Sigmoid colon (tissue), 7 donors: ENCODE results near the gene TEAD2. TPM values are rescaled to one million over a fixed set of nuclear protein-coding genes. Genes with fewer than 3 reads are reported as not detected.

ENCODE experiments used
- DNase-seq: peaks from one replicate; pipeline ENCODE4 v3.0.0-alpha.2; 2019
- H3K27ac ChIP-seq, 4 donors: fragments of 200-600 bp; sonication (generic); one replicate each; pipeline ENCODE4 v1.5.1; 2016 to 2019; ENCODE audit warnings: mild to moderate bottlenecking in 1 of 4
- H3K27me3 ChIP-seq, 3 donors: fragments of 200-600 bp; sonication (generic); one replicate each; pipeline ENCODE4 v1.5.1; 2019; ENCODE audit warnings: mild to moderate bottlenecking in 1 of 3
- H3K36me3 ChIP-seq, 4 donors: fragments of 200-600 bp; sonication (generic); one replicate each; pipeline ENCODE4 v1.5.1; 2016 to 2019
- H3K4me1 ChIP-seq, 4 donors: fragments of 200-600 bp; sonication (generic); one replicate each; pipeline ENCODE4 v1.5.1; 2017 to 2019
- H3K4me3 ChIP-seq, 4 donors: fragments of 200-600 bp; sonication (generic); one replicate each; pipeline ENCODE4 v1.5.1; 2017 to 2019; ENCODE audit warnings: mild to moderate bottlenecking in 2 of 4, moderate library complexity in 1 of 4
- H3K9me3 ChIP-seq, 4 donors: fragments of 200-600 bp in 3 of 4; sonication (generic) in 3 of 4; one replicate each; pipeline versions ENCODE4 v1.5.1 to v1.6.1; 2013 to 2019
- CTCF ChIP-seq, 4 experiments: fragments of 450-650 bp in 3 of 4; fragments of 200-600 bp in 1 of 4; IDR thresholded peaks; one replicate each; pipeline ENCODE4 v1.5.1; 2016 to 2019; ENCODE audit warnings: antibody characterized with exemption in 4 of 4, mild to moderate bottlenecking in 3 of 4, moderate library complexity in 2 of 4
- EP300 ChIP-seq, 4 donors: sonication (generic); formaldehyde crosslinking; IDR thresholded peaks; one replicate each; pipeline ENCODE4 v1.6.1; 2017; ENCODE audit warnings: antibody characterized with exemption in 4 of 4
- POLR2A ChIP-seq, 2 donors: fragments of 450-650 bp; IDR thresholded peaks; one replicate each; pipeline ENCODE4 v1.6.1; 2016; ENCODE audit warnings: antibody characterized with exemption in 2 of 2, mild to moderate bottlenecking in 2 of 2, moderate library complexity in 2 of 2
- POLR2AphosphoS5 ChIP-seq, 4 donors: sonication (generic); formaldehyde crosslinking; IDR thresholded peaks; one replicate each; pipeline ENCODE4 v1.6.1; 2017; ENCODE audit warnings: antibody characterized with exemption in 4 of 4
- WGBS, 2 donors: extraction: QIAGEN DNeasy Blood & Tissue Kit; methylation state at CpG; one replicate each; pipeline ENCODE4 v1.1.7; 2013; 5-methylcytosine and 5-hydroxymethylcytosine counted together
- intact Hi-C: fragments of 100-400 bp; cut with DNase I; formaldehyde crosslinking; loops from one replicate; pipeline ENCODE4 v1.15.1; 2023
- polyA plus RNA-seq, 3 donors: library from polyadenylated mRNA; stranded (reverse); fragments of 200-250 nt; gene quantifications; one replicate each; pipeline ENCODE4 v1.2.3, GENCODE V29; 2013
- total RNA-seq, 4 donors: library from RNA; depleted of rRNA; stranded (reverse); fragments of >200 nt; gene quantifications; one replicate each; pipeline ENCODE4 v1.1.0, GENCODE V29; 2016
- donor health status: healthy with polysubstance abuse.
- donor health status: Bipolar disorder and iron deficiency.
- donor health status: healthy.

Gene TEAD2
- total and polyA plus RNA-seq, 7 donors = 5.8 to 74.9 (median 60.6) TPM

- TF ChIP-seq POLR2A (IDR thresholded peaks at IDR 0.05) (no peak), POLR2AphosphoS5 (IDR thresholded peaks at IDR 0.05) (no peak), CTCF (IDR thresholded peaks at IDR 0.05) (no peak)
- no peak overlapping the region for H3K27ac ChIP-seq
- intact Hi-C loops = no loop called here
- H3K36me3 ChIP-seq = peaks cover 0 to 10% (median 5%) of the 10 kb centered on the region in 4 donors
- no peak for DNase-seq
- no peaks in the 10 kb centered on the region for H3K9me3 ChIP-seq
- H3K27me3 ChIP-seq = no peaks in the 10 kb centered on the region
- no peak overlapping the region for H3K4me3 ChIP-seq
- H3K4me1 ChIP-seq = peaks cover 0 to 26% (median 22%) of the 10 kb centered on the region in 4 donors
- WGBS, 2 donors = 84 to 88% methylated on average over 10 of the region's 10 CpGs
Measured at GRCh38 chr19:49336482-49337266, 25.5 kb downstream of the TEAD2 start.

GRCh38 chr19:49335784-49336481 lies 26.3 kb downstream of the TEAD2 start:
- peaks cover 0 to 3% (median 0%) of the 10 kb centered on the region in 4 donors for H3K36me3 ChIP-seq
- peak overlapping the region in 2 of 4 donors; percentile 12 to 21 for H3K27ac ChIP-seq
- H3K4me3 ChIP-seq = peak overlapping the region in 3 of 4 donors; percentile 14 to 34 (median 23)
- DNase-seq = no peak
- WGBS, 2 donors = 64 to 88% methylated on average over 14 of the region's 14 CpGs
- intact Hi-C loops = no loop called here
- peaks cover 0 to 26% (median 22%) of the 10 kb centered on the region in 4 donors for H3K4me1 ChIP-seq
- H3K9me3 ChIP-seq = no peaks in the 10 kb centered on the region
- H3K27me3 ChIP-seq = no peaks in the 10 kb centered on the region
- TF ChIP-seq POLR2AphosphoS5 (IDR thresholded peaks at IDR 0.05) = no peak
- no peak for TF ChIP-seq CTCF (IDR thresholded peaks at IDR 0.05)
- no peak for TF ChIP-seq EP300 (IDR thresholded peaks at IDR 0.05)
- TF ChIP-seq POLR2A (IDR thresholded peaks at IDR 0.05) = no peak

DNA sequence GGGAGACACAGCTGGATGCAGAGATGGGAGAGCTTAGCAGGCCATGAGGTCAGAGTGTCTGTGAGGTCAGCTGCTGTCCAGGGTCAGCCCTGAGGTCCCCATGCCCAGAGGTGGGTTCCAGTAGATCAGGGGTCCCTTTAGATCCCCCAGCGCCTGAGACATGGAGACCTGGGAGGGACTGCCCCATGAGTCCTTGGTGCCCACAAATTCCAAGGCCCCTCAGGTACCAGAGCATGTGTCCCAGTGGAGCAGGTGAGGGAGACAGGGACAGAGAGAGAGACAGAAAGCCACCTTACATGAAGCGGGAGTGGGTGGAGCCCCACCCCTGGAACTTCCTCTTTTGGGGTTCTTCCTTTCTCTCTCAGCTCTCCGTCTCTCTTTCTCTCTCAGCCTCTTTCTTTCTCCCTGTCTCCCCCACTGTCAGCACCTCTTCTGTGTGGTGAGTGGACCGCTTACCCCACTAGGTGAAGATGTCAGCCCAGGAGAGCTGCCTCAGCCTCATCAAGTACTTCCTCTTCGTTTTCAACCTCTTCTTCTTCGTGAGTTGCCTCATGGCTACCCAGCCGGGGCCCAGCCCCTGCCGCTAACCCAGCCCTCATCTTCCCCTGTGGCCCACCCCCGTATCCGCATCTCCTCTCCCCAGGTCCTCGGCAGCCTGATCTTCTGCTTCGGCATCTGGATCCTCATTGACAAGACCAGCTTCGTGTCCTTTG lies 27.0 kb downstream of the TEAD2 start, which contains the start of gene CD37:
Gene CD37, plus strand, starts transcription at position 336 of the 713 bp plus-strand sequence. Its CDS starts 135 bp downstream, at position 471.
- intact Hi-C loops = no loop called here
- no peaks in the 10 kb centered on the region for H3K27me3 ChIP-seq
- WGBS, 2 donors = 43 to 77% methylated on average over 13 of the region's 13 CpGs
- H3K9me3 ChIP-seq = no peaks in the 10 kb centered on the region
- no peak for DNase-seq
- H3K27ac ChIP-seq = peak within 1 kb of the TSS in 2 of 4 donors; percentile 12 to 21
- H3K4me1 ChIP-seq = peaks cover 0 to 22% (median 21%) of the 10 kb centered on the region in 4 donors
- TF ChIP-seq POLR2AphosphoS5 (IDR thresholded peaks at IDR 0.05) (peak in 1 of 4 donors; percentile 9), CTCF (IDR thresholded peaks at IDR 0.05) (no peak), POLR2A (IDR thresholded peaks at IDR 0.05) (no peak), EP300 (IDR thresholded peaks at IDR 0.05) (no peak)
- H3K36me3 ChIP-seq = peaks cover 0 to 5% (median 0%) of the 10 kb centered on the region in 4 donors
- H3K4me3 ChIP-seq = peak within 1 kb of the TSS in 3 of 4 donors; percentile 14 to 34 (median 23)

GRCh38 chr19:49333811-49334288 lies 28.4 kb downstream of the TEAD2 start:
- TF ChIP-seq EP300 (IDR thresholded peaks at IDR 0.05) (no peak), POLR2A (IDR thresholded peaks at IDR 0.05) (no peak), CTCF (IDR thresholded peaks at IDR 0.05) (no peak), POLR2AphosphoS5 (IDR thresholded peaks at IDR 0.05) (no peak)
- Histone ChIP-seq H3K9me3 (no peaks in the 10 kb centered on the region), H3K4me3 (no peak overlapping the region), H3K4me1 (peaks cover 0 to 9% (median 8%) of the 10 kb centered on the region in 4 donors), H3K27ac (no peak overlapping the region), H3K27me3 (no peaks in the 10 kb centered on the region), H3K36me3 (peaks cover 0 to 5% (median 0%) of the 10 kb centered on the region in 4 donors)
- intact Hi-C loops = no loop called here
- no peak for DNase-seq
- WGBS, 2 donors = 43 to 48% methylated on average over 8 of the region's 8 CpGs
